BLaER1 treated with 17β-estradiol and CSF1 and Interleukin-3, amounts not matched to agents 10 nM and 100 nM (cell line): ENCODE measurements around the gene GABBR1.
A peak's percentile ranks its signal among the peaks of the same experiment; 100 is the strongest.

Experiments used
- H3K27ac ChIP-seq, 11 experiments: shearing (Covaris generic); formaldehyde crosslinking; 2 replicates each; pipeline ENCODE4 v1.8.1; 2022
- H3K27me3 ChIP-seq, 11 experiments: shearing (Covaris generic); formaldehyde crosslinking; 2 replicates each; pipeline ENCODE4 v1.8.1; 2022
- H3K36me3 ChIP-seq, 11 experiments: shearing (Covaris generic); formaldehyde crosslinking; 2 replicates each; pipeline ENCODE4 v1.8.1; 2022
- H3K4me1 ChIP-seq, 10 experiments: shearing (Covaris generic); formaldehyde crosslinking; 2 replicates each; pipeline ENCODE4 v1.8.1; 2022
- H3K4me2 ChIP-seq, 11 experiments: shearing (Covaris generic); formaldehyde crosslinking; 2 replicates each; pipeline ENCODE4 v1.8.1; 2022
- H3K4me3 ChIP-seq, 10 experiments: shearing (Covaris generic); formaldehyde crosslinking; 2 replicates each; pipeline ENCODE4 v1.8.1; 2022
- H3K9ac ChIP-seq, 11 experiments: shearing (Covaris generic); formaldehyde crosslinking; 2 replicates each; pipeline ENCODE4 v1.8.1; 2022
- H3K9me3 ChIP-seq, 11 experiments: shearing (Covaris generic); formaldehyde crosslinking; replicated peaks in 1 of 11; 2 replicates each; pipeline ENCODE4 v1.8.1; 2022
- H4K20me1 ChIP-seq, 11 experiments: shearing (Covaris generic); formaldehyde crosslinking; 2 replicates each; pipeline ENCODE4 v1.8.1; 2022
- Cebpa-rat ChIP-seq, 11 experiments: shearing (Covaris generic); IDR thresholded peaks; 2 replicates each; pipeline ENCODE4 v1.8.1; 2022

The GABBR1 gene

GRCh38 chr6:29520232-29520631, 112.8 kb downstream of the GABBR1 start:
- Histone ChIP-seq H3K27ac (no peak overlapping the region), H3K9me3 (peaks cover 5 to 17% (median 13%) of the 10 kb centered on the region in 11 experiments; a peak in 21 of 22 replicates), H3K36me3 (no peaks in the 10 kb centered on the region), H3K4me1 (peaks cover 0 to 20% (median 11%) of the 10 kb centered on the region in 10 experiments; a peak in 12 of 20 replicates), H3K4me3 (no peak overlapping the region), H3K9ac (no peak overlapping the region), H3K4me2 (no peak overlapping the region), H4K20me1 (no peaks in the 10 kb centered on the region), H3K27me3 (no peaks in the 10 kb centered on the region)
- no peak for TF ChIP-seq Cebpa-rat (IDR thresholded peaks at IDR 0.05)

GRCh38 chr6:29519291-29520010, 113.5 kb downstream of the GABBR1 start:
- no peak overlapping the region for H3K4me3 ChIP-seq
- TF ChIP-seq Cebpa-rat (IDR thresholded peaks at IDR 0.05) = no peak
- no peak overlapping the region for H3K9ac ChIP-seq
- H4K20me1 ChIP-seq = no peaks in the 10 kb centered on the region
- peaks cover 5 to 17% (median 13%) of the 10 kb centered on the region in 11 experiments; a peak in 21 of 22 replicates for H3K9me3 ChIP-seq
- no peaks in the 10 kb centered on the region for H3K36me3 ChIP-seq
- no peaks in the 10 kb centered on the region for H3K27me3 ChIP-seq
- no peak overlapping the region for H3K4me2 ChIP-seq
- no peak overlapping the region for H3K27ac ChIP-seq
- peaks cover 0 to 20% (median 11%) of the 10 kb centered on the region in 10 experiments; a peak in 12 of 20 replicates for H3K4me1 ChIP-seq

- Histone ChIP-seq H3K27ac (peak overlapping the region in 2 of 11 experiments; percentile 13 to 36; a peak in 2 of 22 replicates), H3K4me1 (peaks cover 0 to 20% (median 11%) of the 10 kb centered on the region in 10 experiments; a peak in 12 of 20 replicates), H3K27me3 (no peaks in the 10 kb centered on the region), H3K9ac (no peak overlapping the region), H3K4me2 (no peak overlapping the region), H3K36me3 (no peaks in the 10 kb centered on the region), H3K9me3 (peaks cover 0 to 9% (median 7%) of the 10 kb centered on the region in 11 experiments; a peak in 12 of 22 replicates), H4K20me1 (no peaks in the 10 kb centered on the region), H3K4me3 (no peak overlapping the region)
- no peak for TF ChIP-seq Cebpa-rat (IDR thresholded peaks at IDR 0.05)
These were observed 115.1 kb downstream of the GABBR1 start for GRCh38 chr6:29517728-29518440.

- Histone ChIP-seq H3K4me3 (no peak overlapping the region), H3K27ac (peak overlapping the region in 3 of 11 experiments; percentile 13 to 36 (median 35); a peak in 4 of 22 replicates), H3K4me2 (peak overlapping the region in 1 of 11 experiments; percentile 65; a peak in 1 of 22 replicates), H3K36me3 (no peaks in the 10 kb centered on the region), H3K9ac (no peak overlapping the region), H3K4me1 (peaks cover 0 to 20% (median 11%) of the 10 kb centered on the region in 10 experiments; a peak in 12 of 20 replicates), H3K27me3 (no peaks in the 10 kb centered on the region), H3K9me3 (peaks cover 0 to 4% (median under 1%) of the 10 kb centered on the region in 11 experiments; a peak in 5 of 22 replicates), H4K20me1 (no peaks in the 10 kb centered on the region)
- no peak for TF ChIP-seq Cebpa-rat (IDR thresholded peaks at IDR 0.05)
These were observed 115.7 kb downstream of the GABBR1 start for GRCh38 chr6:29517245-29517644.

- no peaks in the 10 kb centered on the region for H3K27me3 ChIP-seq
- H3K4me2 ChIP-seq = peak overlapping the region in 8 of 11 experiments; percentile 0 to 67 (median 44); a peak in 13 of 22 replicates
- H3K27ac ChIP-seq = peak overlapping the region in 2 of 11 experiments; percentile 35 to 39; a peak in 1 of 22 replicates
- 0 out of 22 replicates have a peak, but pooled peaks cover 0 to 4% (median 0%) of the 10 kb centered on the region in 11 experiments for H3K9me3 ChIP-seq
- H3K36me3 ChIP-seq = no peaks in the 10 kb centered on the region
- no peaks in the 10 kb centered on the region for H4K20me1 ChIP-seq
- no peak overlapping the region for H3K4me3 ChIP-seq
- TF ChIP-seq Cebpa-rat (IDR thresholded peaks at IDR 0.05) = peak in 7 of 11 experiments; percentile 21 to 91 (median 60); a peak in 10 of 22 replicates
- H3K4me1 ChIP-seq = peaks cover 0 to 20% (median 11%) of the 10 kb centered on the region in 10 experiments; a peak in 12 of 20 replicates
- H3K9ac ChIP-seq = no peak overlapping the region
These were observed 116.9 kb downstream of the GABBR1 start for GRCh38 chr6:29516108-29516507.

GRCh38 chr6:29510746-29511300, 122.2 kb downstream of the GABBR1 start:
- H3K4me1 ChIP-seq = peaks cover 0 to 6% (median 2%) of the 10 kb centered on the region in 10 experiments; a peak in 9 of 20 replicates
- no peaks in the 10 kb centered on the region for H3K9me3 ChIP-seq
- no peaks in the 10 kb centered on the region for H4K20me1 ChIP-seq
- H3K4me3 ChIP-seq = no peak overlapping the region
- H3K27ac ChIP-seq = no peak overlapping the region
- H3K36me3 ChIP-seq = no peaks in the 10 kb centered on the region
- no peak overlapping the region for H3K4me2 ChIP-seq
- no peak overlapping the region for H3K9ac ChIP-seq
- TF ChIP-seq Cebpa-rat (IDR thresholded peaks at IDR 0.05) = no peak
- no peaks in the 10 kb centered on the region for H3K27me3 ChIP-seq

GRCh38 chr6:29510202-29510601, 122.8 kb downstream of the GABBR1 start:
- no peaks in the 10 kb centered on the region for H3K9me3 ChIP-seq
- H4K20me1 ChIP-seq = no peaks in the 10 kb centered on the region
- no peak overlapping the region for H3K4me3 ChIP-seq
- H3K36me3 ChIP-seq = no peaks in the 10 kb centered on the region
- no peak overlapping the region for H3K27ac ChIP-seq
- no peaks in the 10 kb centered on the region for H3K4me1 ChIP-seq
- H3K9ac ChIP-seq = no peak overlapping the region
- H3K4me2 ChIP-seq = no peak overlapping the region
- H3K27me3 ChIP-seq = no peaks in the 10 kb centered on the region
- TF ChIP-seq Cebpa-rat (IDR thresholded peaks at IDR 0.05) = no peak
